Right renal pelvis (tissue), 4 donors: ENCODE results near the gene KCNMB4. TPM values are rescaled to one million over a fixed set of nuclear protein-coding genes. Genes with fewer than 3 reads are reported as not detected.
"Not testable (repeated sequence)": the region's sequence is repeated elsewhere in the genome, so short reads cannot be mapped to it uniquely, and the experiment has no call there.

Source experiments
- DNase-seq, 4 donors: peaks; one replicate each; pipeline ENCODE4 v3.0.0-alpha.2; 2013; ENCODE audit warnings: low read depth in 4 of 4, low spot score in 3 of 4, missing footprints in 1 of 4
- polyA plus RNA-seq, 4 donors: library from polyadenylated mRNA; unstranded; fragments of 120-200 nt; gene quantifications; one replicate each; pipeline ENCODE4 v1.2.1, GENCODE V29; 2013; ENCODE audit not compliant: insufficient read length in 4 of 4

The KCNMB4 gene
- polyA plus RNA-seq, 4 donors = 19.1 to 30.2 (median 22.4) TPM

GRCh38 chr12:70367258-70368141, 1.4 kb downstream of the KCNMB4 start:
- DNase-seq = peak in 2 of 4 donors; percentile 32 to 33

- DNase-seq = no peak
Observed at GRCh38 chr12:70372881-70373280, 6.8 kb downstream of the KCNMB4 start.

GRCh38 chr12:70379846-70380245, 13.8 kb downstream of the KCNMB4 start:
- DNase-seq = no peak

- no peak for DNase-seq
Observed at GRCh38 chr12:70383484-70383883, 17.4 kb downstream of the KCNMB4 start.

GRCh38 chr12:70383886-70384285, 17.8 kb downstream of the KCNMB4 start:
- DNase-seq = no peak

GRCh38 chr12:70386771-70387170, 20.7 kb downstream of the KCNMB4 start:
- DNase-seq = no peak

GRCh38 chr12:70389678-70390077, 23.6 kb downstream of the KCNMB4 start:
- no peak for DNase-seq

GRCh38 chr12:70392631-70393030, 26.5 kb downstream of the KCNMB4 start:
- DNase-seq = not testable (repeated sequence)

GRCh38 chr12:70393787-70394499, 27.9 kb downstream of the KCNMB4 start:
- no peak for DNase-seq

- DNase-seq = no peak
Observed at GRCh38 chr12:70398002-70398401, 31.9 kb downstream of the KCNMB4 start.

- DNase-seq = no peak
Observed at GRCh38 chr12:70398862-70399261, 32.8 kb downstream of the KCNMB4 start.

- no peak for DNase-seq
Observed at GRCh38 chr12:70399311-70399710, 33.2 kb downstream of the KCNMB4 start.

- no peak for DNase-seq
Observed at GRCh38 chr12:70400124-70400523, 34.0 kb downstream of the KCNMB4 start.

- no peak for DNase-seq
Observed at GRCh38 chr12:70402597-70402996, 36.5 kb downstream of the KCNMB4 start.

- DNase-seq = no peak
Observed at GRCh38 chr12:70403826-70404225, 37.7 kb downstream of the KCNMB4 start.

GRCh38 chr12:70408004-70408790, 42.1 kb downstream of the KCNMB4 start:
- DNase-seq = no peak

GRCh38 chr12:70415987-70416386, 49.9 kb downstream of the KCNMB4 start:
- no peak for DNase-seq

GRCh38 chr12:70417121-70417520, 51.0 kb downstream of the KCNMB4 start:
- no peak for DNase-seq

GRCh38 chr12:70418101-70418500, 52.0 kb downstream of the KCNMB4 start:
- no peak for DNase-seq

GRCh38 chr12:70422631-70423030, 56.5 kb downstream of the KCNMB4 start:
- DNase-seq = no peak

GRCh38 chr12:70426620-70427019, 60.5 kb downstream of the KCNMB4 start:
- no peak for DNase-seq
